ENCODE data around the gene CPEB3. TPM values are rescaled to one million over a fixed set of nuclear protein-coding genes. Genes with fewer than 3 reads are reported as not detected.

CPEB3 gene
- polyA plus RNA-seq, 1 experiment, result 0.36 TPM

DNA sequence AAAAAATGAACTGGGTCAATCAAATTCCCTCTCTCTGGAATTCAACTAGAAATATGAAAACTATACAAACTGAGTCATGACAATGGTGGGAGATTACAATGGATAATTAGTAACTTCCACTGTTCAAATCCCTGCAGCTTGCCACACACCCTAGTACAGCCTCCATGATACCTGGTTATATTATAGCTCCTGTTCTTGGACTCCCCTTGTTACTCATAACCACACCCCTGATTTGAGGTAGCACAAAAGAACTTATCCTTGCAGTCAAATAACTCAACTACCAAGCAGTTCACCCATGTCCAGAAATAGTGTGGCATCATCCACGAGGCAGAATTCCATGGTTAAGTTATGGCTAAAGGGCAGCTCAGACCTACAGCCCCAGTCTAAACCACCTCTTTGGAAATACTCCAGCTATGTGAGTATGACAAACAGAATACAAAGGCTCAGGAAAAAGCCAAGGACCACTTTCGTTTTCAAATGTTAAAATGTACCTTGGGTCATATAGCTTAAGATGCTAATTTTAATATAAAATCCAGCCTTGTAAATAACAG lies 164.7 kb downstream of the CPEB3 start:
- no peak overlapping the region for H3K27ac ChIP-seq (ENCODE audit: low read depth, low read length)
- H3K9me3 ChIP-seq (ENCODE audit: control insufficient read depth, insufficient read depth, low read length), result no peaks in the 10 kb centered on the region
- H3K4me3 ChIP-seq (ENCODE audit: low read depth, low read length), result no peak overlapping the region
- DNase-seq (ENCODE audit: low read depth, low spot score), result no peak
- no peaks in the 10 kb centered on the region for H3K27me3 ChIP-seq (ENCODE audit: control insufficient read depth, insufficient read depth, low read length)
- CTCF ChIA-PET, result interaction anchor here (1.9 kb wide), 1 partner anchor 166 kb away, joined by 4 read pairs; no protein-coding TSS in a partner anchor
- POLR2A ChIA-PET, result no interaction called here
- TF ChIP-seq CTCF (IDR thresholded peaks at IDR 0.05; ENCODE audit: low read depth, low read length), result no peak

- no peak for DNase-seq (ENCODE audit: low read depth, low spot score)
- Histone ChIP-seq H3K9me3 (ENCODE audit: control insufficient read depth, insufficient read depth, low read length) (no peaks in the 10 kb centered on the region), H3K27ac (ENCODE audit: low read depth, low read length) (no peak overlapping the region), H3K4me3 (ENCODE audit: low read depth, low read length) (no peak overlapping the region), H3K27me3 (ENCODE audit: control insufficient read depth, insufficient read depth, low read length) (no peaks in the 10 kb centered on the region)
- ChIA-PET POLR2A (interaction anchor here (1.0 kb wide), 1 partner anchor 166 kb away, joined by 3 read pairs; the partner anchor contains the start of genes CPEB3 and MARCHF5), CTCF (interaction anchor here (0.6 to 1.9 kb wide), 3 partner anchors 37 to 309 kb away, joined by 4 to 5 read pairs (median 5); no protein-coding TSS in a partner anchor)
- no peak for TF ChIP-seq CTCF (IDR thresholded peaks at IDR 0.05; ENCODE audit: low read depth, low read length)
Measured at GRCh38 chr10:92125144-92125543, 165.7 kb downstream of the CPEB3 start.

- Histone ChIP-seq H3K27me3 (ENCODE audit: control insufficient read depth, insufficient read depth, low read length) (no peaks in the 10 kb centered on the region), H3K4me3 (ENCODE audit: low read depth, low read length) (no peak overlapping the region), H3K27ac (ENCODE audit: low read depth, low read length) (no peak overlapping the region), H3K9me3 (ENCODE audit: control insufficient read depth, insufficient read depth, low read length) (no peaks in the 10 kb centered on the region)
- POLR2A ChIA-PET, result interaction anchor here (1.0 kb wide), 1 partner anchor 166 kb away, joined by 3 read pairs; the partner anchor contains the start of genes CPEB3 and MARCHF5
- peak; percentile 67 for DNase-seq (ENCODE audit: low read depth, low spot score)
- TF ChIP-seq CTCF (IDR thresholded peaks at IDR 0.05; ENCODE audit: low read depth, low read length), result no peak
- CTCF ChIA-PET, result interaction anchor here (1.6 to 1.9 kb wide), 2 partner anchors 36 to 168 kb away, joined by 4 to 5 read pairs; no protein-coding TSS in a partner anchor
Measured at GRCh38 chr10:92124616-92125143, 166.2 kb downstream of the CPEB3 start.

DNA sequence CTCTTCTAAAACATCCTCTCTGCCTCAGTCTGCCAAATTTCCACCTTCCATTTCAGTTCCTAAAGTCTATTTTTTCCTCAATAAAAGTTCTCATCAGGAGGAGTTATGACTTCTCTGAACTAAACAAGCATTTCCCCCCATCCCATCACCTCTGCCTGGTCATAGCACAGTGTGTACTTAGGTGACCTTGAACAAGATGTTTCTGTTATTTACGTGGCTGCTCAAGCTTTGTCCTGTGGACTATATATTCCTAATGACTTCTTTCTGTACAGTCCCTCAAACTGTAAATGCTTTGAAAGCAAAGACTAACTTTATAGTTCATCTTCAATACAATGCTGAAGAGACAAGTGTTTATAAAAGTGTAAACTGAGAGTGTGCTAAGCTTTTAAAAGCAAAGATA lies 166.9 kb downstream of the CPEB3 start:
- POLR2A ChIA-PET, result no interaction called here
- no peaks in the 10 kb centered on the region for H3K9me3 ChIP-seq (ENCODE audit: control insufficient read depth, insufficient read depth, low read length)
- DNase-seq (ENCODE audit: low read depth, low spot score), result no peak
- no peak overlapping the region for H3K4me3 ChIP-seq (ENCODE audit: low read depth, low read length)
- H3K27ac ChIP-seq (ENCODE audit: low read depth, low read length), result no peak overlapping the region
- H3K27me3 ChIP-seq (ENCODE audit: control insufficient read depth, insufficient read depth, low read length), result no peaks in the 10 kb centered on the region
- CTCF ChIA-PET, result interaction anchor here (1.6 kb wide), 1 partner anchor 36 kb away, joined by 5 read pairs; no protein-coding TSS in a partner anchor
- TF ChIP-seq CTCF (IDR thresholded peaks at IDR 0.05; ENCODE audit: low read depth, low read length), result no peak

- Histone ChIP-seq H3K27ac (ENCODE audit: low read depth, low read length) (no peak overlapping the region), H3K9me3 (ENCODE audit: control insufficient read depth, insufficient read depth, low read length) (no peaks in the 10 kb centered on the region), H3K27me3 (ENCODE audit: control insufficient read depth, insufficient read depth, low read length) (no peaks in the 10 kb centered on the region), H3K4me3 (ENCODE audit: low read depth, low read length) (no peak overlapping the region)
- CTCF ChIA-PET, result no interaction called here
- no peak for DNase-seq (ENCODE audit: low read depth, low spot score)
- POLR2A ChIA-PET, result no interaction called here
- no peak for TF ChIP-seq CTCF (IDR thresholded peaks at IDR 0.05; ENCODE audit: low read depth, low read length)
Measured at GRCh38 chr10:92122941-92123450, 167.9 kb downstream of the CPEB3 start.

Measured in AG04450 (cell line).